Activated naive CD8-positive, alpha-beta T cell (primary cell): ENCODE data around the gene SRRM3.
"Not testable (repeated sequence)": the region's sequence is repeated elsewhere in the genome, so short reads cannot be mapped to it uniquely, and the experiment has no call there.

Experiments used
- H3K27ac Mint-ChIP-seq: one replicate; pipeline ENCODE4 v1.8.0; 2021; ENCODE audit warnings: mixed read lengths
- H3K27me3 Mint-ChIP-seq: one replicate; pipeline ENCODE4 v1.8.0; 2021; ENCODE audit warnings: mixed read lengths
- H3K36me3 Mint-ChIP-seq: one replicate; pipeline ENCODE4 v1.8.0; 2021; ENCODE audit warnings: mixed read lengths
- H3K4me1 Mint-ChIP-seq: one replicate; pipeline ENCODE4 v1.8.0; 2021; ENCODE audit warnings: low read depth, mixed read lengths
- H3K4me3 Mint-ChIP-seq: one replicate; pipeline ENCODE4 v1.8.0; 2021; ENCODE audit warnings: mild to moderate bottlenecking, mixed read lengths
- H3K9me3 Mint-ChIP-seq: one replicate; pipeline ENCODE4 v1.8.0; 2021; ENCODE audit warnings: low read depth, mixed read lengths

The SRRM3 gene

DNA sequence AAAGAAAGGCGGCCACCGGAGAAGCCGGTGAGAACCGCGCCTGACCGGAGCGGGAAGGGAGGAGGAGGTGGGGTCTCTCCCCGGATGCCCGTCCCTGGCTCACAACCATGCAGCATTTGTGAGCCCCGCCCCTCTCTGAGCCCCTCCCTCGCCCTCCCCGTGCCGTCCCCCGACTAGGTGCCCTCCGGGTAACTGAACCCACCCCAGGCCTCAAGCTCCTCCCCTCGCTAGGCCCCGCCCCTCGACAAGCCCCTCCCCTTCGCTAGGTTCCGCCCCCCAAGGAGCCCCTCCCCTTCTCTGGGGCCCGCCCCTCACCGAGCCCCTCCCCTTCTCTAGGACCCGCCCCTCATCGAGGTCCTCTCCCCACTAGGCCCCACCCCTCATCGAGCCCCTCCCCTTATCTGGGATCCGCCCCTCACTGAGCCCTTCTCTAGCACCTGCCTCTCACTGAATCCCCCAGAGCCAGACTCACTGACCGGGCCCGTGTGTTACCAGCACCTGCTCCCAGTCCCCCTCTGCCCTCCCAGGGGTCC lies 58.5 kb downstream of the SRRM3 start:
- no peak overlapping the region for H3K4me3 Mint-ChIP-seq
- H3K9me3 Mint-ChIP-seq: no peaks in the 10 kb centered on the region
- H3K27me3 Mint-ChIP-seq: peaks cover 13% of the 10 kb centered on the region
- H3K36me3 Mint-ChIP-seq: no peaks in the 10 kb centered on the region
- no peaks in the 10 kb centered on the region for H3K4me1 Mint-ChIP-seq
- H3K27ac Mint-ChIP-seq: no peak overlapping the region

DNA sequence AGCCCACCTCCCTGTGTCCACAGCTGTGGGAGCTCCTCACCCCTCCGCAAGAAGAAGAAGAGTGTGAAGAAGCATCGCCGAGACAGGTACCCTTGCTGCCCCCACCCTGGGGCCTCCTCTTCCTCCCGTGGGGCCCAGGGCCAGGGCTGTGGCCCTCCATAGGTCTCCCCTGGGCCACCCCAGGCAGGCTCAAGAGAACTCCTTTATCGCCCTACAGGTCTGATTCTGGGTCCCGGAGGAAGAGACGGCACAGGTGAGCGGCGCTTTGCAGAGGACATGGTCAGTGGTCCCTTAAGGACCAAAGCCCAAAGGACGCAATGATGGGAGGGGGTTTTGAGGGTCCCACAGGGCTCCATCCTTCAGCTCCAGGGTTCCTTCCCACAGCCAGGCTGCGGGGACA lies 59.6 kb downstream of the SRRM3 start:
- no peak overlapping the region for H3K4me3 Mint-ChIP-seq
- H3K27ac Mint-ChIP-seq: no peak overlapping the region
- H3K27me3 Mint-ChIP-seq: peaks cover 14% of the 10 kb centered on the region

DNA sequence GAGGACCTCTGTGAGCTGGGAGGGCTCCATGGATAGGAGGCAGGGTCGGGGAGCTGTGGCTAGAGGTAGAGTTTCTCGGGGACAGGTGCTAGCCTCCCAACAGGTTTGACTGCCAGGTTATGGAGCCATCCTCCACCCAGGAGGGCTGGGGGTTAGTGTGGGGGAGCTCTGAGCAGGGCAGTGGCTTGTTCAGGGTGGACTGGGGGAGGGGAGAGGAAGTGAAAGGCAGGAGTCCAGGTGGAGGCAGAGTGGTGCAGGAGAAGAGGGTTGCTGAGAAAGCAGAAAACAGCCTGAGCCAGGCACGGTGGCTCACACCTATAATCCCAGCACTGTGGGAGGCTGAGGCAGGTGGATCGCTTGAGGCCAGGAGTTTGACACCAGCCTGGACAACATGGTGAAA lies 60.2 kb downstream of the SRRM3 start:
- no peak overlapping the region for H3K27ac Mint-ChIP-seq
- no peak overlapping the region for H3K4me3 Mint-ChIP-seq
- H3K4me1 Mint-ChIP-seq: no peaks in the 10 kb centered on the region
- peaks cover 14% of the 10 kb centered on the region for H3K27me3 Mint-ChIP-seq
- H3K9me3 Mint-ChIP-seq: no peaks in the 10 kb centered on the region
- H3K36me3 Mint-ChIP-seq: no peaks in the 10 kb centered on the region

More for the DNA sequence above, 59.6 kb downstream of the SRRM3 start:
- Mint-ChIP-seq H3K9me3 (no peaks in the 10 kb centered on the region), H3K36me3 (no peaks in the 10 kb centered on the region), H3K4me1 (no peaks in the 10 kb centered on the region)

DNA sequence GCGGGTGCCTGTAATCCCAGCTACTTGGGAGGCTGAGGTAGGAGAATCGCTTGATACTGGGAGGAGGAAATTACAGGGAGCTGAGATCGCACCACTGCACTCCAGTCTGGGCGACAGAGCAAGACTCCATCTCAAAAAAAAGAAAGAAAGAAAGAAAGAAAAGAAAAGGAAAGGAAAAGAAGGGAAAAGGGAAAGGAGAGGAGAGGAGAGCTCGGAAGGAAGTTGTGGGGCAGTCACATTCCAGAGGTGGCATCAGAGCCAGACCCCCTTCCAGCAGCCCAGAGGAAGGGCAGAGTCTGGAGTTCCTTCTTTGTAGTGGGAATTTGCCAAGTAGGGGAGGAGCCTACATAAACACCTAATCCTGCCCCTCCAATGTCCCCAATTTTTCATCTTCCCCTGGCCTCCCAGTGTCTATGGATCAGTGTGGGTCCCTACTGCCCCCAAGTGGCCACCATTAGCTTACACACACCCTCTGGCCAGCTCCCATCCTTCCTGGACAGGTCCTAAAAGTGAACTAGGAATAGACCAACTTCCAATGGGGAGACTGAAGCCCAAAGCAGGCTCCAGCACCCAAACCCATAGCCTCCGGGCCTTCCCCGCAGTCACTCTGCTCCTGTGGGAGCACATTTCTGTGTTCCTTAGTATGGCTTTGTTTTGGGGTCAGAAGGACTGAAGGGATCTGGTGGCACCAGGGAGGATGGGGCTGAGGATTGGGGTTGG lies 61.1 kb downstream of the SRRM3 start:
- Mint-ChIP-seq H3K9me3 (no peaks in the 10 kb centered on the region), H3K27me3 (peaks cover 11% of the 10 kb centered on the region), H3K4me3 (no peak overlapping the region), H3K4me1 (no peaks in the 10 kb centered on the region), H3K36me3 (no peaks in the 10 kb centered on the region), H3K27ac (no peak overlapping the region)

DNA sequence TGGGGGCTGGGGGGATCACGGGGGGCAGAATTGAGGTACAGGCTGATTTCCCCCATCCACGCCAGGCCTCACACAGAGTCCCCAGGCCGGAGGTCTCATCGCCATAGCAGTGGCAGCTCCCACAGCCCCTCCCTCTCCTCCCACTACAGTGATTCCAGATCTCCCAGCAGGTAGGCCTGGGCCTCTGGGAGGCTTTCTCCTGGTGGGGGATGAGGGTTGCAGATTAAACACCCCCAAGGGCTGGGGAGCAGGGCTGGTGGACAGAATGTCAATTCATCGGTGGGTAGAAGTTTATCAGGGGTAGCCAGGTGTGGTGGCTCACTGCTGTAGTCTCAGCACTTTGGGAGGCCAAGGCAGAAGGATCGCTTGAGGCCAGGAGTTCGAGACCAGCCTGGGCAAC lies 63.6 kb downstream of the SRRM3 start:
- Mint-ChIP-seq H3K27me3 (peaks cover 13% of the 10 kb centered on the region), H3K4me1 (peaks cover 3% of the 10 kb centered on the region), H3K4me3 (no peak overlapping the region), H3K9me3 (no peaks in the 10 kb centered on the region), H3K36me3 (no peaks in the 10 kb centered on the region), H3K27ac (no peak overlapping the region)

DNA sequence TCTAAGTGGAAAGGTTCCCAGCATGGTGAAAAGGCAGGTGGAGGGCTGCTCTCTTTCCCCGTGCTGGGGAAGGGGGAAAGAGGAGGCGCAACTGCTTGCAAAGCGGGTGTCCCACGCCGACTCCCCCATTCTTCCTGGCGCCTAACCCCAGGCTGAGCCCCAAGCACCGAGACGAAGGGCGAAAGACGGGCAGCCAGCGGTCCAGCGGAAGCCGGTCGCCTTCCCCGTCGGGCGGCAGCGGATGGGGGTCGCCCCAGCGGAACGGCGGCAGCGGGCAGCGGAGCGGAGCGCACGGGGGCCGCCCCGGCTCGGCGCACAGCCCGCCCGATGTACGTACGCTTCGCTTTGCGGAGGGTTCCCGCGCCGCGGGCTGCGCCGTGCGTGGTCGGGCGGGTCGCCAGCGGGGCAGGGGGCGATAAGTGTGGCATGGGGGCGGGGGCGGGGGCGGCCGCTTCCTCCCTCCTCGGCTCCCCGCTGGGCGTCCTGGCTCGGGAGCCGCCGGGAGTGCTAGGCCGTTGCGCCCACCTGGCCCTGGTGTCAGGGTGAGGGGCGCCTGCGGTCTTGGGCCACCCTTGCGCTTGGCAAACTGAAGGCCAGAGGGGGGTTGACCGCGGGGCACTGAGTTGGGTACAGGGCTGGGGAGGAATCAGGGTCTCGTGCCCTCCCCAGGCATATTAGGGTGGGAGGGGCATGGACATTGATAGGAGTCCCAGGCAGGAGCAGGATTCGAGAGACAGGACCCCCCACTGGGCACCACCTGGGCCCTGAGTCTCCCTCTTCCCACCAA lies 65.6 kb downstream of the SRRM3 start:
- Mint-ChIP-seq H3K36me3 (no peaks in the 10 kb centered on the region), H3K4me1 (peaks cover 3% of the 10 kb centered on the region), H3K9me3 (no peaks in the 10 kb centered on the region), H3K4me3 (peak overlapping the region; percentile 35), H3K27me3 (peaks cover 10% of the 10 kb centered on the region), H3K27ac (no peak overlapping the region)

DNA sequence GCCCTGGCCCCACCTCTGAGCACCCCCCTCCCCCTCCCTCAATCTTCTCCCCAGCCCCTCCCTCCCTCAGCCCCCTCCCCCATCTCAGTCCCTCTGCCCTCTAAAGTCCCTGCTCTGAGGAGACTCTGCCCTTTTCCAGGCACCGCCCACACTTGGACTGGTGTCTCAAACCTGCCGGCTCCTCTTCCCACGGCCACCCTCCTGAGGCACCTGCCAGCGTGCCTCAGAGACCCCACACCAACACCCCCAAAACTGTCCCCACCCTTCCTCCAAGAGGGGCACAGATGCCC lies 66.1 kb downstream of the SRRM3 start:
- no peak overlapping the region for H3K27ac Mint-ChIP-seq
- H3K9me3 Mint-ChIP-seq: no peaks in the 10 kb centered on the region
- peaks cover 10% of the 10 kb centered on the region for H3K27me3 Mint-ChIP-seq
- H3K36me3 Mint-ChIP-seq: no peaks in the 10 kb centered on the region
- H3K4me1 Mint-ChIP-seq: peaks cover 3% of the 10 kb centered on the region
- no peak overlapping the region for H3K4me3 Mint-ChIP-seq

DNA sequence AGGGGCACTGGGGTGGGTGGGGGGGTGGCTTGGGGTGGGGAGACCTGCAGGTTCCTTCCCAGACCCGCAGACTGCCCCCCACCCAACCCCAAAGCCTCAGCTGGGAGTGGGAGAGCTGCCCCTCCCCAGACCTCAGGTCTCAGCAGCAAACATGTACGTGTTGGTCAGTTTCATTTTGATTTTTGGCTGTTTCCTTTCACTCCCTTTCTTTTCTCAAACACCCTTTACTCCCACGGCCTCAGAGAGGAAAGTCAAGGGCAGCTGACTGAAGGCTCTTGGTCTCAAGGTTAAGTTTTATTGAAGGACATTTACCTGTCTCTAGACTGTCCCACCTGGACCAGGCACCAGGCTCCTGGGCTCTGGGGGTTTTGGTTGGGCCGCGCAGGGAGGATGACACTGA lies 66.7 kb downstream of the SRRM3 start:
- Mint-ChIP-seq H3K36me3 (no peaks in the 10 kb centered on the region), H3K27ac (no peak overlapping the region), H3K27me3 (peaks cover 8% of the 10 kb centered on the region)

DNA sequence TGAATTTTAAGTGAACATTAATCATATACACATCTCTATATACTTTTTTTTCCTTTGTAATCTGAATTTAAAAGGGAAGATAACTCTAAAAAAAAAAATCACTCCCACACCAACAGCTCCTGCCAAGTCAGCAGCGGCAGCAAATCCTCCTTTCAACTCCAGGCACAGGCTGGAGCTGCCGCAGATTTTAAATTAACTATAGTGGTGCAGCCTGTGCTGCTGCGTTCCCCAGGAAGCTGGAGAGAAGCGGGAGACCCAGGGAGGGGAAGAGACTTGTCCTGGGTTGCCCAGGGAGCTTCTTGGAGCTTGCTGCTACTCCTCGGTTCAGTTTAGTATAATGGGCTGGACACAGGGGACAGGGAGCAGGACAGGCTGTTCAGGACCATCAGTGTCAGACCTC lies 68.2 kb downstream of the SRRM3 start:
- Mint-ChIP-seq H3K27ac (no peak overlapping the region), H3K27me3 (peaks cover 8% of the 10 kb centered on the region), H3K9me3 (no peaks in the 10 kb centered on the region), H3K36me3 (no peaks in the 10 kb centered on the region), H3K4me3 (no peak overlapping the region), H3K4me1 (peaks cover 11% of the 10 kb centered on the region)

More for the DNA sequence above, 66.7 kb downstream of the SRRM3 start:
- H3K4me1 Mint-ChIP-seq: peaks cover 6% of the 10 kb centered on the region
- no peaks in the 10 kb centered on the region for H3K9me3 Mint-ChIP-seq
- H3K4me3 Mint-ChIP-seq: peak overlapping the region; percentile 17

DNA sequence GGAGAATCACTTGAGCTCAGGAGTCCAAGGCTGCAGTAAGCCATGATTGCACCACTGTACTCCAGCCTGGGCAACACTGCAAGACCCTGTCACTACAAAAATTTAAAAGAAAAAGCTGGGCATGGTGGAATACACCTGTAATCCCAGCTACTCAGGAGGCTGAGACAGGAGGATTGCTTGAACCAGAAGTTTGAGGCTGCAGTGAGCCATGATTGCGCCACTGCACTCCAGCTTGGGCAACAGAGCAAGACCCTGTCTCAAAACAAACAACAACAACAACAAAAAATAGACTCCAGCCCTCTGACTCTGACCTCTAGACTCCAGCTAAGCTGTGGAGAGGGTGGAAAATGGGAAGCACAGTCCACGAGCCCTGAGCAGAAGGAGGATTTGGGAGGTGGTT lies 69.7 kb downstream of the SRRM3 start:
- H3K4me1 Mint-ChIP-seq: peaks cover 11% of the 10 kb centered on the region
- H3K27me3 Mint-ChIP-seq, H3K9me3 Mint-ChIP-seq, H3K36me3 Mint-ChIP-seq, H3K4me3 Mint-ChIP-seq, H3K27ac Mint-ChIP-seq: not testable (repeated sequence)

DNA sequence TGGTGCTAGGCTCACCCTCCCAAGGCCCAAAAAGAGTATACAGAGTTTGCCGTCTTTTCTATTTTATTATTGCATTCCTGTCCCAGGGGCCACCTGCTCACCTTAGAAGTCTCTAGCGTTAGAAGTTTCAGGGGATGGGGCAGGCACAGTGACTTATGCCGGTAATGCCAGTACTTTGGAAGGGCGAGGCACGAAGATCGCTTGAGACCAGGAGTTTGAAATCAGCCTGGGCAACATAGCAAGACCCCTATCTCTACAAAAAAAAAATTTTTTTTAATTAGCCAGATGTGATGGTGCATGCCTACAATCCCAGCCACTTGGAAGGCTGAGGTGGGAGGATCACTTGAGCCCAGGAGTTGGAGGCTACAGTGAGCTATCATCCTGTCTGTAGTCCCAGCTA lies 70.4 kb downstream of the SRRM3 start:
- Mint-ChIP-seq H3K9me3 (no peaks in the 10 kb centered on the region), H3K4me3 (no peak overlapping the region), H3K27ac (no peak overlapping the region), H3K27me3 (peaks cover 11% of the 10 kb centered on the region), H3K4me1 (peaks cover 11% of the 10 kb centered on the region), H3K36me3 (no peaks in the 10 kb centered on the region)

DNA sequence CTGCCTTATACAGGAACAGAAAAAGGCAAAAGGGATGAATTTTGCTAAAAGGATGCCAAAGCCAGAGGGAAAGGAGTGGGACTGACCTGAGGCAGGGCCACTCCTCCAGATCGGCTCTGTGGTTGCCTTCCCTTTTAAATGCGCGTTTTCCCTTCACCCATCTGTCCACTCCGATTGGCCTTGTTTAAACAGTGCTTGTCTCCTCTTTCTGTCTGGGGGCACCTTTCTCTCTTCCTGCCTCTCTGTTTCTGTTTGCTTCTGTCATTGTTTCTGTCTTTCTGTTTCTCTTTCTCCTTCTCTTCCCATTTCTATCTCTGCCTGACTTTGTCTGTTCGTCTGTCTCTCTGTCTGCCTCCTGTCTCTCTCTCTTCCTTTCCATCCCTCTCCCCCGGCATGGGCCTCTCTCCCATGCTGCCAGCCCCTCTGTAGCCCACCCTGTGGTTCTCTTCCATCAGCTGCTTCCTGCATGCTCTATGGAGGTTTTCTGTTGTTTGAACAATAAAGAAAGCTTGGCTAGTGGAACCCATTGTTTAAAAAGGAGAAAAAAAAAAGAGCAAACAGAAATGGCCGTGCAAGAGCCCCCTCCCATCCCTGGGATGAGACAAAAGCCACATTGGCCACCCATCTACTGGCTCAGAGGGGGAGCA lies 71.3 kb downstream of the SRRM3 start:
- Mint-ChIP-seq H3K36me3 (no peaks in the 10 kb centered on the region), H3K4me1 (peaks cover 11% of the 10 kb centered on the region), H3K4me3 (no peak overlapping the region), H3K9me3 (no peaks in the 10 kb centered on the region), H3K27ac (no peak overlapping the region), H3K27me3 (peaks cover 9% of the 10 kb centered on the region)

DNA sequence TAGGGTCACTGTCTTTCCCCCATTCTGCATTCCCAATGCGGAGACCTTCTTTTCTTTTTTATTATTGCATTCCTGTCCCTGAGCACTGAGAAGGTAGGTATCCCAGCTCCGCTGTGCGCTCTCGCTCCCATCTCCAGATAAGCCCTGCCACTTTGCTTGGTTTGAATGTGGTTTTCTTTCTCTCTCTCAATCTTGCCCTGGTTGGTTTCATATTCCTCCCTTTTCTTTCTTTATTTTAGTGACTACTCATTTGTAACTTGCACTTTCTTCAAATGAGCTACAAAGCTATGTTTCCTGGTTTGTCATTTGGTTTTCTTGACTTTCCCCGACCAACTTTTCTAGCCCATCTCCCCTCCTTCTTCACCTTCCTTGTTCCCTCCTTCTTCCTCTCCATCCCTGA lies 71.8 kb downstream of the SRRM3 start:
- H3K27ac Mint-ChIP-seq: no peak overlapping the region
- peaks cover 7% of the 10 kb centered on the region for H3K27me3 Mint-ChIP-seq
- H3K4me3 Mint-ChIP-seq: no peak overlapping the region
- peaks cover 9% of the 10 kb centered on the region for H3K4me1 Mint-ChIP-seq
- no peaks in the 10 kb centered on the region for H3K36me3 Mint-ChIP-seq
- no peaks in the 10 kb centered on the region for H3K9me3 Mint-ChIP-seq

DNA sequence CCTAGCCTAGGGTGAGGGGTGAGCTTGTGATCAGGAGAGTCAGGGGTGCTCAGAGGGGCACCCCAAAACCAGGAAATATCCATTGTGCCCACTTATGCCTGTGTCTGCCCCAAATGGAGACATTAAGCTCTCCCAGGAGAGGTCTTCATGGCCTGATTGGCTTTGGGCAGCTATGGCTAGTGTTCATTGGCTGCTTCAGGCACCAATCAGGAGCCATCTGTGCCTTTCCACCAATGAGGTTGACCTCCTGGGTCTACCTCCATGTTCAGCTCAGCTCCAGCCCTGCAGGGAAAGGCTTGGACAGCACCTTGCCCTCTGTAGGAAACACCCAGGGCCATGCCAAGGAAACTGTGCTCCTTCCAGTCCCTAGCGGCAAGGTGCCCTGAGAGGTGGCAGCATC lies 76.8 kb downstream of the SRRM3 start:
- Mint-ChIP-seq H3K4me1 (peaks cover 13% of the 10 kb centered on the region), H3K4me3 (no peak overlapping the region), H3K27me3 (peaks cover 17% of the 10 kb centered on the region), H3K27ac (no peak overlapping the region), H3K36me3 (no peaks in the 10 kb centered on the region), H3K9me3 (no peaks in the 10 kb centered on the region)

DNA sequence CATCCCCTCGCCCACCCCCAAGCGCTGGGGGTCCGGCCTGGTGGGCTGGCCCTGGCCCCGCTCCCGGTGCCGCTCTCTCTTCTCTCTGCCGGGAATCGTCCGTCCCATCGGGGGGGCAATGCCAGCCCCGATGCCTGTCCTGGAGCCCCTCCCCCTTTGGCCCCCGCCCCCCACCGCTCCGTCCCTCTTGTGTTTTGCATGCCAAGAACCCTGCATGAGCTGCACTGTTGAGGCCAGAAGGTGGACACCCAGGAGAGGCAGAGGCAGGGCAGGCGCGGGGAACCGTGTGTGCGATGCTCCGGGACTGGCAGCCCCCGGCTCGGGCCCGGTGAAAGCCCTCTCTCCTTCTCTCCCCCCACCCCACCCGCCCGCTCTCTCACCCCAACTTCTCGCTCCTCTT lies 78.7 kb downstream of the SRRM3 start:
- Mint-ChIP-seq H3K36me3 (no peaks in the 10 kb centered on the region), H3K4me3 (peak overlapping the region; percentile 83), H3K9me3 (no peaks in the 10 kb centered on the region), H3K27me3 (peaks cover 25% of the 10 kb centered on the region), H3K27ac (no peak overlapping the region), H3K4me1 (peaks cover 13% of the 10 kb centered on the region)
